ENCODE measurements around the gene SENP3.

Gene SENP3

GRCh38 chr17:7548585-7549400 is 12.9 kb upstream of the SENP3 start, which contains the start of gene TNFSF12:
Gene TNFSF12, plus strand, starts transcription at chr17:7549058. Its CDS starts 96 bp downstream, at chr17:7549154.
- H3K4me3 ChIP-seq (ENCODE audit: low read depth, low read length), result peak within 1 kb of the TSS; percentile 47
- in situ Hi-C loops (cut with HindIII; ENCODE audit: low sequenced_read_pairs), result no loop called here
- no peak for DNase-seq (ENCODE audit: low read depth)
- peak; percentile 2 for TF ChIP-seq CTCF (IDR thresholded peaks at IDR 0.05; ENCODE audit: low read depth, low read length, missing control alignments)

DNA sequence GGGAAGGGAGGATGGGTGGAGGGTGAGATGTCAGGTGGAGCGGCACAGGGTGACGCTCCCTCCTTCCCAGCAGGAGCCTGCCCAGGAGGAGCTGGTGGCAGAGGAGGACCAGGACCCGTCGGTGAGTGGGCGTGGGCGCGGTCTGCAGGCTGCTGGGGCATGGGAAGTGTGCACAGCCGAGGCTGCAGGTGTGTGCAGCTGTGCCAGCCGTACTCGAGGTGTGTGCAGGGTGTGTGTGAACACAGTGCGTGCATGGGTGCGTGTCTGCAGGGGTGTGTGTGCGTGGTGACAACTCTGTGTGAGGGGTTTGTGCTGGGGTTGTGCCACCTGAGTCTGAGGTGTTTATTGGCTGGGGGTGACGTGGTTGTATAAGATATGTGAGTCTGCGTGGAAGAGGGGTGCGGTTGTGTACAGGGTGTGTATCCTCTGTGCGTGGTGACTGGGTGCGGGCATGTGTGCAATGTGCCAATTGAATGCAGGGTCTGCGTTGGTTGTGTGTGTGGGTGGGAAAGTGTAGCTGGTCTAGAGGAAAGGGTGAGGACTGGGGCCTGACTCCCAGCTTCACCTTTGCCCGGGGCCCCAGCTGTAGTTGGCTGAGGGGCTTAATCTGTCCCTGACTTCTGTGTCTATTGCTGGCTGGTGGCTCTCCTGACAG is 12.2 kb upstream of the SENP3 start:
- peak; percentile 1 for TF ChIP-seq CTCF (IDR thresholded peaks at IDR 0.05; ENCODE audit: low read depth, low read length, missing control alignments)
- in situ Hi-C loops (cut with HindIII; ENCODE audit: low sequenced_read_pairs), result no loop called here
- no peak for DNase-seq (ENCODE audit: low read depth)
- H3K4me3 ChIP-seq (ENCODE audit: low read depth, low read length), result peak overlapping the region; percentile 47

DNA sequence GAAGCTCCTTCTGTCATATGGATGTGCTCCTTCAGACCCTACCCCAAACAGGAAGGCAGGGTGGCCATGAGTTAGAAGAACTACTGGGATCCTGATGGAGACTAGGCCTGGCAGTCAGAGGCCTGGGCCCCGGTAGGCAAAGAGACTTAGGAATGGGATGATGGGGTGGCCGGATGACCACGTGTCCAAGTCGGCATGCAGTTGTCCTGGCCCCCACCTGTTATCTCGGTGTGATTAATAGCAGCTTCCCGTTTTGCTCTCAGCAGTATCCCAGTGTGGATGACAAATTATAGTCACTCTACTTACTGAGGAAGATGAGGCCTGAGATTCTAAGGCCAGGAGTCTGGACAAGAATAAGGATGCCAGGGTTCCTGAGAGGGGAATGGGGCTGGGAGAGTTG is 11.4 kb upstream of the SENP3 start:
- no peak overlapping the region for H3K4me3 ChIP-seq (ENCODE audit: low read depth, low read length)
- TF ChIP-seq CTCF (IDR thresholded peaks at IDR 0.05; ENCODE audit: low read depth, low read length, missing control alignments), result no peak
- in situ Hi-C loops (cut with HindIII; ENCODE audit: low sequenced_read_pairs), result no loop called here
- DNase-seq (ENCODE audit: low read depth), result no peak

- H3K4me3 ChIP-seq (ENCODE audit: low read depth, low read length), result no peak overlapping the region
- no peak for TF ChIP-seq CTCF (IDR thresholded peaks at IDR 0.05; ENCODE audit: low read depth, low read length, missing control alignments)
- in situ Hi-C loops (cut with HindIII; ENCODE audit: low sequenced_read_pairs), result no loop called here
- DNase-seq (ENCODE audit: low read depth), result no peak
Measured at GRCh38 chr17:7551396-7551795, 10.3 kb upstream of the SENP3 start.

- H3K4me3 ChIP-seq (ENCODE audit: low read depth, low read length), result no peak overlapping the region
- no peak for DNase-seq (ENCODE audit: low read depth)
- in situ Hi-C loops (cut with HindIII; ENCODE audit: low sequenced_read_pairs), result no loop called here
- no peak for TF ChIP-seq CTCF (IDR thresholded peaks at IDR 0.05; ENCODE audit: low read depth, low read length, missing control alignments)
Measured at GRCh38 chr17:7552621-7553051, 9.1 kb upstream of the SENP3 start.

DNA sequence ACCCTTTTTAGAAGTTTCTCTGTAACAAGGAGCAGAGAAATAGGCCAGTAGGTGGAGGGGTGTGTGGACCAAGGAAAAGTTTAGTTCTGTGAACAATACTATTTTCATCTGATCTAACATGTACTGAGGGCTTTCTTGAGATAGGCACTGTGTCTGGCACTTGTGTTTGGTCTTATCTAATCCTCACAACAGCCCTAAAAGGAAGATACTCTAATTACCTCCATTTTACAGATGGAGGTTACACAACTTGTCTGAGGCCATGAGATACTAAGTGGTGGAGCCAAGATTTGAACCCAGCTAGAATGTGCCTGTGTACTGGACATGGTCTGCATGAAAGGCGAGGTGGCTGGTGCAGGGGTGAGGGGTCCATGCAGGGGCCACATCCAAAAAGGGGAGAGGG is 8.4 kb upstream of the SENP3 start:
- no peak for DNase-seq (ENCODE audit: low read depth)
- in situ Hi-C loops (cut with HindIII; ENCODE audit: low sequenced_read_pairs), result no loop called here
- no peak overlapping the region for H3K4me3 ChIP-seq (ENCODE audit: low read depth, low read length)
- TF ChIP-seq CTCF (IDR thresholded peaks at IDR 0.05; ENCODE audit: low read depth, low read length, missing control alignments), result no peak

Data from astrocyte of the cerebellum (primary cell).